NB4 (cell line): ENCODE data around the gene CFL1.

Source experiments
- CTCF ChIP-seq: IDR thresholded peaks from one replicate; pipeline ENCODE4 v1.5.1; 2012; ENCODE audit warnings: low read depth, low read length
- MAX ChIP-seq: IDR thresholded peaks from 2 replicates; pipeline ENCODE4 v1.6.1; 2011; ENCODE audit warnings: low read depth, low read length
- POLR2A ChIP-seq: IDR thresholded peaks from 2 replicates; pipeline ENCODE4 v1.6.1; 2011; ENCODE audit warnings: mild to moderate bottlenecking; ENCODE audit not compliant: insufficient read length; ENCODE audit errors: extremely low read depth

GRCh38 chr11:65880844-65881421 lies 23.0 kb upstream of the CFL1 start:
- TF ChIP-seq MAX, result no peak
- TF ChIP-seq CTCF, result no peak
- TF ChIP-seq POLR2A, result no peak
